ENCODE measurements around the gene DNAJA3.
A peak's percentile ranks its signal among the peaks of the same experiment; 100 is the strongest.
"Not testable (repeated sequence)": the region's sequence is repeated elsewhere in the genome, so short reads cannot be mapped to it uniquely, and the experiment has no call there.

DNAJA3 gene

DNA sequence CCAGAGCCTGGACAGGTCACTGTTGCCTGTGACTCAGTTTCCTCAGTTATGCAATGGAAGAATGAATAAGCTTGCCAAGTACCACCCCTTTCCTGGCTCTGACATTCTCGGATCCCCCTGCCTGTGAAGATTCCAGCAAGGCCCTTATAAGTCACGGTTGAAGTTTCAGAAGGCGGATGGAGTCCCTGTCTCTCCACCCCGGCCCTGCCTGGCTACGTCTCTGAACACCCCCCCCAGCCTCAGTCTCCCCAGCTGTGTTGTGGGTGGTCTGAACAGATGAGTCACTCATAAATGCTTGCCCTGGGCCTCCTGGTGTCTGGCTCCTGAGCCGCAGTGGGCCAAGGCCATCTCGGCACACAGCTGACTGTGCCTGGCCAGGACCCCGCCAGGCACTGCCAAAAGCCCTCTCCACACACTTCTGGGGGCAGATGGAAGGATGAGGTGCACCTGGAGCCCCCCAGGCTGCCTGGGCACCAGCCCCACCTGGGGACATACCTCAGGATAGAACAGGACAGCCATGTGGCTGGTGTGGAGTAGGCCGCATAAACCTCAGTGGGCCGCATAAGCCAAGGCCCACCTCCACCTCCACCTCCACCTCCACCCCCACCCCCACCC lies 38.6 kb upstream of the DNAJA3 start:
- no peak overlapping the region for H3K27ac ChIP-seq
- DNase-seq (ENCODE audit: low read depth, low spot score) = no peak

DNA sequence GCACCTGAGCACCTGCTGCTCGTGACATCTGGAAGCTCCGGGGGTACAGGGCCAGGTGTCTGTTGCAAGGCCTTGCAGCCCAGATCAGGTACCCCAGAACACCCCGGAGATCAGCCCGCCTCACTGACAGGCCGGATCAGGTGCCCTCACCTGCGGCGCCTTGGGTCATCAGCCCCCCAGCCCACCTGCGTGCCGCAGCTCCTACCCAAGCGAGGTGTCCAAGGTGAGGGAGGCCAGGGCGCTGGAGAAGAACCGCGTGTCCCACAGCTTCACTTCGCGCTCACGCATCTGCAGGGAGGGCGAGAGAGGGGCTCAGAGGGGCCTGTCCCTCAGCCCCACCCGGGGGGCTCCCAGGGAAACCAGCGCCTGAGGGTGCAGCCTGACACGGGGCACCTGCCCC lies 37.9 kb upstream of the DNAJA3 start:
- no peak overlapping the region for H3K27ac ChIP-seq
- DNase-seq (ENCODE audit: low read depth, low spot score) = no peak

DNA sequence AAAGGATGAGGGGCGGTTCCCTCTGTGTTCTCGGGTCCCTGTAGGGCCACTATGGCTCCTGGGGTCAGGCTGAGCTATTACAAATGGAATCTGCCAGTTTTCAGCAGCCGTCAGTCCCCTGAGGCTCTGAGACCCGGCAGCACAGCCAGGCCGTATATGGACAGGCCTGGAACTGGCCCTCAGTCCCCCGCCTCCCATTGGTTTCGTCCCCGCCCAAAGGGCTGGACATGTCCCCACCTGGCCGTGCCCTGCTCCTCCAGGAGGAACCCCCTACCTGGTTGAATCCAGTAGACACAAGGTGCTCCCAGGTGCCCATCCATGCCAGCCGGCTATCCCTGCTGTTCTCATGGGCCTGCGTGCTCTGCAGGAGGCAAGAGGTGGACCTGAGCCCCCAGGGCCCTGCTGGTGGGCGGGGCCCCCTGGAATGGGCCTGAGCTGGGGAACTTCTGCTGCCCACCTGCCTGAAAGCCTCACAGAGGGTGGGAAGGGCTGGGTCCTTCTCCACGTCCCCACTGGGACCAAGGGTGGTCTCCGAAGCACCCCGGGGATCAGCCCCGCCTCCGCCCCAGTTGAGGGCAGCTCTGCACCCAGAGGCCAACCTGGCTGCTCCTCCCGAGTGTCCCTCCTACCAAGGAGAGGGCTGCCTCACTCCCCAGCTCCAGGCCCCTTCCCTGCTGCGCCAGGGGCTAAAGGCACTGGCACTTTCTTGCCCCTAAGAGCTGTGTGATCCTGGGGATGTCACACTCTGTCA lies 37.2 kb upstream of the DNAJA3 start:
- no peak overlapping the region for H3K27ac ChIP-seq
- no peak for DNase-seq (ENCODE audit: low read depth, low spot score)

DNA sequence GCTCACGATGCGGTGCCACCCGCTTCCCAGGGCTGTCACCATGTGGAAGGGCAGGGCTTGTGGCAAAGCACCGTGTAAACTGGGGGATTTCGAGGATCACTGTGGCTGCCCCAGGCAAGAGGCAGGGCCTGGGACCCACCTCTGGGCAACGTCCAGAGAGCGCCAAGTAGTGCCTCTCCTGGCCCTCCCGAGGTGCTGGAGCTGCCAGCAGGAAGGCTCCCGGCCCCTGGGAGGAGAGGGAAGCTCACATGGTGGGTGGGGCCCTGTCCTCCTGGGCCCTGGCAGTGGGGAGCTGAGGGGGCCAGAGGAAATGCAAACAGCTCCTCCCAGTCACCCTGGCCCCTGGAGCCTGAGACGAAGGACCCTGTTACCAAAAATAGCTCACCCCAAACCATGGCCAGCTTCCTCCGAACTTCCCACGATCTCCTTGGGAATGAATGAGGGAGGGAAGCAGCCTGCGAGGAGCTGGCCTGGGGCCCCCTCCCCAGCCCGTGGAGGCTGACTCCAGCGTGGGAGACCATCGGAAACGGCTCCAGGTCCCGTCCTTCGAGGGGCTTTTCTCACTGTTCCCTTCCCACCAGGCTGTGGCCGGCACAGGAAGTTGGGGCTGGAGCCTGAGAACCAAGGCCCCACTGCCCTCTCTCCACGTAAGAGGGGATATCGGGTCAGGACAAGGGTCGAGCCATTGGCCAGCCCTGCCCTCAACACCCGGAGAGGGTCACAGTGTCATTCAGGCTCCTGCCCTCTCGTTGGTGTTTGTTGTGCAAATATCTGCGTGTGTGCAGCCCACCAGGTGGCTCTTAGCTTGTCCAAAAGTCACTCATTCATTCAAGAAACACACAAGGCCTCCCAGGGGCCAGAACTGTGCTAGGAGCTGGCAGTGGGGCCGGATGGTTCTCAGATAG lies 36.4 kb upstream of the DNAJA3 start:
- no peak overlapping the region for H3K27ac ChIP-seq

DNA sequence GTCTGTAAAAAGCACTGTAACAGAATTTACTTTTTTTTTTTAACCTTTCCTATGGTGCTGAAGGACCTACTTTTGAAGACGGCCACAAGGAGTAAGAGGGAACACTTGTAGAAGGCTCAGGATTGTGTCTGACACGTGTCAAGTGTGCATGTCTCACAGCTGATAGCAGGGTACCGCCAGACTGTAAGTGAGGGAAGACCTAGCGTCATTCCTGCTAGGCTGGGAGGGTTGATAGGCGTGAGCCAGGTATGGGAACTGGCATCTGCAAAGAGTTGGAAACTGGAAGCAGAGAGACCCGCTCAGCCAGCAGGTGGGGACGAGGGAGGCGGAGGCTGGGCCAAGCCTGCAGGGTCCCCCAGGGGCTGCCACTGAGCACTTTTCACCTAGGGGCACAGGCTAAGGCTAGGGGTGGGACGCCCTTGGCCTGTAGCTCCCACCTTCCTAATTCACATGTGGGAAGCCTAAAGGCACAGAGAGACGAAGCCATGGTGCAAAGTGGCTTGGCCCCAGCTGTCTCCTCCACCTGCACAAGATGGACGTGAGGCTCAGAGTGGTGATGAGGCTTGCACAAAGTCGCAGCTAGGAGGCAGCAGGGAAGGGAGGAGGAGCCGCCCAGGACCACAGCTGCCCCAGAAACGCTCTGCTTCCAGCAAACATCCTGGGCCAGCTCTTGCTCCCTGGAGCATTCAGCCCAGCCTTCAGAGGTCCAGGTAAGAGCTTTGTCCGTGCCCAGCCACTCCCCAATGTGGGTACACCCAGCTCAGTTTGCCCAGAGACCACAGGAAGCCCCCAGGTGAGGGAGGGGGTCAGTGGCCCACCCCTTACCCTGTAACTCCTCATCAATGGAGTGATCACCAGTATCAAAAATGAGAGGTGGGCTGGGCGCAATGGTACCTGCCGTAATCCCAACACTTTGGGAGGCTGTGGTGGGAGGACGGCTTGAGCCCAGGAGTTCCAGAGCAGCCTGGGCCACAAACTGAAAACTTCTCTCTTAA lies 35.1 kb upstream of the DNAJA3 start:
- no peak for DNase-seq (ENCODE audit: low read depth, low spot score)
- H3K27ac ChIP-seq = no peak overlapping the region

More for the DNA sequence above, 36.4 kb upstream of the DNAJA3 start:
- no peak for DNase-seq (ENCODE audit: low read depth, low spot score)

DNA sequence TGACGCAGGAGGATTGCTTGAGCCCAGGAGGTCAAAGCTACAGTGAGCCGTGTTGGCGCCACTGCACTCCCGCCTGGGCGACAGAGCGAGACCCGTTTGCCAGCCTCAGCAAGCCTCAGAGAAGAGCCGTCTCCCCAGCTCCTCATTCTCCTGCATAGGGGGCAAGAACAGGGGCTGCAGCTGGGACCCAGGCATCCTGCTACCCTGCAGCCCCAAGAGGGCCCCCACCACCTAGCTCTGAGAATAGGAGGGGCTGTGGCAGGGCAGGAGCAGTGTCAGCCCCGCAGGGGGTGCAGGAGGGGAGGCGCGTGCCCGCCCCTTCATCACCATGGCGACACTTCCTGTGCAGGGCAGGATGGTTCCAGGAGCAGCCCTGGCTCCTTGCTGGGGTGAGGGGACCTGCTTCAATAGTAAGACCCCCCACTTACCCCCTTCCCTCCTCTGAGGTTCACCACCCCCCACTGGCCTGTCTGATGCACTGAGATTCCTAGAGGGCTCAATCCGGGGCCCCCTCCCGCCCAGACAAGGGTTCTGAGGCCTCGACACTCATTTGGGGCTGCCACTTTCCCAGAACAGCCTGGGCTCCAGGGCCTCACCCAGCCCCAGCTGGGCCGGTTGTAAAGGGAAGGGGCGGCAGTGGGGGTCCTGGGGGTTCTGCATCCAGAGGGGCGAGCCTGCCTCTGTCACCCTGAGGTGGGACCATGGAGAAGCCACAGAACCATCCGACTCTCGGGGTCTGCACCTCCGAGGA lies 33.9 kb upstream of the DNAJA3 start:
- DNase-seq (ENCODE audit: low read depth, low spot score) = no peak
- H3K27ac ChIP-seq = peak overlapping the region; percentile 69

DNA sequence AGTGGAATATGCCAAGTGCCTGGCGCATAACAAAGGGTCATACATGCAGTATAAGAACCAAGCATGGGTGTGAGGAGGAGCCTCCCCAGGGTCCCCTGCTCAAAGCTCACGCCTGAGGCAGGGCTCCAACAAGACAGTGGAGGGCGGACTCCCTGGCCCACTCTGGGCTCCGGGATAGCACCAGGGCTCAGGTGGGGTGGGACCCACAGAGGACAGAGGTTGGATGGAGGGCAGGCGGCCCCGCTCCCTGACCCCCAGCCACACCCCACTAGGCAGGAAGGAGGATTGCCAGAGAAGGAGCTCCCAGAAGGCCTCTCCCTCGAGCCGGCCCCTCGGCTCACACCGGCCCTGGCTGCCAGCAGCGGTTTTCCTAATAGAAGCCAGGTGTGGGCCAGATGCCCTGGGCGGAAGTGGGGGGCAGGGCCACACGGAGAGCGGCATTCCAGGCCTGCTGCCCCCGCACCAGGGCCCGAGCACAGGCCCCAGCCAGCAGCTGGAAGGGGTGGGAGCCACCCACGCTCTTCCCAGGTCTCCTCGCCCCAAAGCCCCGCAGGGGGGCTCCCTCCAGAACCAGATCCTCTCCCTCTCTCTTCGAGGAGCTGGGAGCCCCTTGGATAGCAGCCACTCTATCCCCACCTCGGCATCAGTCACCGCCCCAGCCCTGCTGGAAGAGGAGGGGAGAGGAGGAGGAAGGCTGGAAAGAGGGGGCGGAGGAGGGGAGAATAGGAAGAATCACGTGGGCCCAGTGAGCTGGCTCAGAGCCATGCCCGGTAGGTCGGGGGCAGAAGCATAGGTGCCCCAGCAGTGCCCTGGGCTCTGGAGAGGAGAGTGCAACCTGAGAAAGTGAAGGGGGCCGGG lies 33.1 kb upstream of the DNAJA3 start:
- H3K27ac ChIP-seq = peak overlapping the region; percentile 69

DNA sequence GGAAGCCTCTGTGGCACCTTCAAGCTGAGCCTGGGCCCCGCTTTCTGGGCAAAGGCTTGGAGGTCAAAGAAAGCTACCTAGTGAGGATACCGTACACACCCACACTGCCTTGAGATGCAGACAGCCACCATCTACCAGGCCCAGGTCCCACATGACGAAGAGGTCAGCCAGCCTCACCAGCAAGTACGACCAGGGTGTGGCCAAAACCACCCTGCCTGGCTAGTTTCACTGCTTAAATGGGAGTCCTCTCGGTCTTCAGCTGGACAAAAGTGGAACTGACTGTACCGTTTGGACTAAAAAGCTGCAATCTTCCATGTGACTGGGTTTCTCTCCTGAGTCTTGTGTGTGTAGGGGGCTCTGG lies 32.4 kb upstream of the DNAJA3 start:
- H3K27ac ChIP-seq = peak overlapping the region; percentile 69
- peak; percentile 36 for DNase-seq (ENCODE audit: low read depth, low spot score)

More for the DNA sequence above, 33.1 kb upstream of the DNAJA3 start:
- DNase-seq (ENCODE audit: low read depth, low spot score) = no peak

DNA sequence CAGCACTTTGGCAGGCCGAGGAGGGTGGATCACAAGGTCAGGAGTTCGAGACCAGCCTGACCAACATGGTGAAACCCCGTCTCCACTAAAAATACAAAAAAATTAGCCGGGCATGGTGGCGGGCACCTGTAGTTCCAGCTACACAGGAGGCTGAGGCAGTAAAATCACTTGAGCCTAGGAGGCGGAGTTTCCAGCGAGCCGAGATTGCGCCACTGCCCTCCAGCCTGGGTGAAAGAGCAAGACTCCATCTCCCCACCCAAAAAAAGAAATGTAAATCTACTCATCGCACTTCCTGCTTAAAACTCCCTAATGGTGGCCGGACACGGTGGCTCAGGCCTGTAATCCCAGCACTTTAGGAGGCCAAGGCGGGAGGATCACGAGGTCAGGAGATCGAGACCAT lies 31.8 kb upstream of the DNAJA3 start:
- DNase-seq (ENCODE audit: low read depth, low spot score) = not testable (repeated sequence)
- H3K27ac ChIP-seq = peak overlapping the region; percentile 69

DNA sequence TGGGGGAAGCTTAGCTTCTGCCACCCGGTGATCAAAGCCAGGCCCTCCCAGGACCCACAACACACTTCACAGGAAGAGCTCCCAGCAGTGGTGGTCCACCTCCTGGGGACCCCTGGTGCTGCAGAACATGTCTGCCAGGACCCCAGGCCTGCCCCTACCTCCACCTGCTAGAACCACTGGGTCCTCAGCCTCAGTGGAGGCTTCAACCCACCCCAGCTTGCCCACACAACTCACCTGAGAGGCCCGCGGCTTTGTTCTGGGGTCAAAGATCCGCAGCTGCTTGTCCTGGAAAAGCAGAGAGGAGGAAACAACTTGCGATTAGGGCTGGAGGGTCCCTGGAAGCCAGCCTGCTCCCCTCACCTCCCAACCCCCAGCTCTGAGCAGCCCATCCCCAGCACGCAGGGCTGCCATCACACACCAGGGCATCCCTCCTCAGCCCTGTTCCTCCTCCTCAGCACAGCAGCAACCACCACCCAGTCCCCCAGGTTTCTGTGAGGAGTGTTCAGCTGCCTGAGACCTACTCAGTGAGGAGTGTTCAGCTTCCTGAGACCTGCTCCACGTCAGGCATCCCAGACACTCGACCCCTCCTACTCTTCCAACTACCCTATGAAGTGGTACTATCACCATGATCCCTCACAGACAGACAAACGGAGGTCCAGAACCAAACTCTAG lies 30.5 kb upstream of the DNAJA3 start:
- DNase-seq (ENCODE audit: low read depth, low spot score) = no peak
- H3K27ac ChIP-seq = no peak overlapping the region

DNA sequence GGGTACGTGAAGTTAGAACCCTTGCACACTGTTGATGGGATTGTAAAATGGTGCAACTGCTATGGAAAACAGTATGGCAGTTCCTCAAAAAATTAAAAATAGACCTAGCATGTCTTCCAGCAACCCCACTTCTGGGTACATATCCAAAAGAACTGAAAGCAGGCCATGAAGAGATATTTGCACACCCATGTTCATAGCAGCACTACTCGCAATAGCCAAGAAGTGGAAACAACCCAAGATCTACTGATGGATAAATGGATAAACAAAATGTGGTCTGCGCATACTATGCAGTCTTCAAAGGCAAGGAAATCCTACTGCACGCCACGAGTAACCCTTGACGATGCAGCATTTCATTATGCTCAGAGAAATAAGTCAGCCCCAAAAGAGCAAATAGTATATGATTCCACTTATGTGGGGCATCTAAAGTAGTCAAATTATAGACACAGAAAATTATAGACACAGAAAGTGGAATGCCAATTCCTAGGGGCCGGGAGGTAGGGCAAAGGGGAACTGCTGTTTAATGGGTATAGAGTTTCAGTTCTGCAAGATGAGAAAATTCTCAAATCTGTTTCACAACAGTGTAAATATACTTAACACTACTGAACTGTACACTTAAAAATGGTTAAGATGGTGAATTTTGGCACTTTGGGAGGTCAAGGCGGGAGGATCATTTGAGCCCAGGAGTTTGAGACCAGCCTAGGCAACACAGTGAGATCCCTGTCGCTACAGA lies 26.5 kb upstream of the DNAJA3 start:
- no peak overlapping the region for H3K27ac ChIP-seq
- no peak for DNase-seq (ENCODE audit: low read depth, low spot score)

DNA sequence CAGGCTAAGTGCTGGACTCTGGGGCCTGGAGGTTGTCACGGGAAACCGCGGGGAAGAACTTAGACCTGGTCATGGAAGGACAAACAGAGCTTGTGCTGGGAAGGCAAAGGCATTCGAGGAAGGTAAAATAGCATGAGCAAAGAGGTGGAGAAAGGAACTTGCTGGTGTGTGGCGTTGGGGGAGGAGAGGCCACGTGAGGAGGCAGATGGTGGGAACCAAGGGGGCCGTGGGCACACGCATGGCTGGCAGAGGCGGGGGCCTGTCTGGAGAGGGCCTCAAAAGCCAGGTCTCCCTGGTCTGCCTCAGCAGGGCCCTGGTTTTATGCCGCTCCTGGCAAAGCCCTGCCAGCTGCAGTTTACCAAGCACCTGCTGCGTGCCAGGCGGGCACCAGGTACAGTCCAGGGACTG lies 24.6 kb upstream of the DNAJA3 start:
- no peak for DNase-seq (ENCODE audit: low read depth, low spot score)
- no peak overlapping the region for H3K27ac ChIP-seq

DNA sequence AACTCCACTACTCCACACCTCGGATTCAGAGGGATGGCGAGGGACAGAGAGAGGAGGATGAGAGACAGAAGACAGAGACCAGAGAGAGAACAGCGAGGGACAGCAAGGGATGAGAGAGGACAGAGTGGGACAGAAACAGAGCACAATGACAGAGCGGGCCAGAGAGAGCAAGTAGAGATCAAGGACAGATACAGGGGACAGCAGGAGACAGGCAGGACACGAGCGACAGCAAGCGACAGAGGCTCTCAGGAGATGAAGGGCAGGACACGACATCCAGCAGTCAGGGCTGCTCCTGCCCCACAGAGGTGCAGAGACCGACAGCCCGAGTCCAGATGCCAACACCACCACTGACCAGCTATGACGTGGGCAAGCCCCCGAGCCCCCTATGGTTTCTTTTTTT lies 24.2 kb upstream of the DNAJA3 start:
- no peak overlapping the region for H3K27ac ChIP-seq
- no peak for DNase-seq (ENCODE audit: low read depth, low spot score)

DNA sequence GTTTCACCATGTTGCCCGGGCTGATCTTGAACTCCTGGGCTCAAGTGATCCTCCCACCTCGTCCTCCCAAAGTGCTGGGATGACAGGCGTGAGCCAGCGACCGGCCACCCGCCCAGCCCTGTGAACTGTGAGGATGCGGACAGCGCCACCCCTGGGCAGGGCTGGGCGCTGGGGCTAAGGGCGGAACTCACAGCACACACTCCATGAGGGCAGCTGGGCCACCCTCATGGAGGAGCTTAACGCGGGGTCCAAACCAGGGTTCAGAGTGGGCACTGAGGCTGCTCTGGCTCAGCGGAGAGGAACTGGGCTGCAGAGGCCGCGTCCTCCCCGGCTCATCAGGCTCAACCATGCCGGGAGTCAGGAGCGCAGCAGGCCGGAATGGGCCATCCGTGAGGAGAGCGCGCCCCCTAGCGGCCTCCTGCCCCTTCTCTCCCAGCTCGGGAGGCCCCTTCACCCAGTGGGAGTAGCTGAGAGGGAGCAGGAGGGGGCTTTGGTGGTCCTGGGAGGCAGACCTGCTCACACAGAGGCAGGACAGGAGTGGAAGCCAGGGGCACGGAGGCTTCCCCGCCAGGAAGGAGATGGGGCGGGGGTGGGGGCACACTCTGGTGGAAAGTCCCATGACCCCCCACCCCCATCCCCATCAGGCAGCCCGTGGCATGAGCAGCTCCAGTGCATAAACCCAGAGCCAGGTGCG lies 23.1 kb upstream of the DNAJA3 start:
- H3K27ac ChIP-seq = no peak overlapping the region
- no peak for DNase-seq (ENCODE audit: low read depth, low spot score)

DNA sequence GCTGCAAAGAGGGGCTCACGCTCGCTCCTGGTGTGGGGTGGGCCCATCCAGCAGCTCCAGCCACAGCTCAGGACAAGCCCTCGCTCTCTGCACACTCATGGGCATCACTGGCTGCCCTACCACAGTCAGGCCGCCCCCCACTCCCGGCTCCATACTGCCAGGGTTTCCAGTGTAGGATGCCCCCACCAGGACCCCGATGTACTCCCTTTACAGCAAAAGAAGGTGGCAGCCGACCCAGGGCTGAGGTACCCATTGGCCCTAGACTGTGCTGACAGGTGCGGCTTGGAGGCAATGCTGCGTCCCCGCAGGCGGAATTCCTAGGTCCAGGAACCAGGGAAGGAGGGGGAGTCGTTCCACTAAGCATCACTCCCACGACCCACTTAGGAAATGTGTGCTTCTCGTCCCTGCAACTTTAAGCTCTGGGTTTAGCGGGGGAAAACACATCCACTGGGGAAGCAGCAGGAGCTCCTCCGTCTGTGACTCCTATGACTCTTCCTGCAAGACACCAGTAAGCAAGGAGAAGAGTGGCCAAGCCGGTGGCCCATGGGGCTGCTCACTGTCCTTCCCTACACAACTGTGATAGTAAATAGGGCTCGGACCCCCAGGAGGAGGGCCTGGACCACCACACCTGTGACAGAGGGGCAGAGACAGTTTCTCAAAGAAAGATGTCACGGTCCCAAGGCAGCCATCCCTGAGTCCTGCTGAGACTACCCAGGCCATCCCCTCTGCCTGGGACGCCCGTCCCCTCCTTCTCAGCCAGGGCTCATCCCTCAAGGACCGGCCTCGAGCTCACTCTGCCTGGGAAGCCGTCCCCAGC lies 22.3 kb upstream of the DNAJA3 start:
- no peak for DNase-seq (ENCODE audit: low read depth, low spot score)
- no peak overlapping the region for H3K27ac ChIP-seq

All from epithelial cell of prostate (primary cell).